SK-N-SH (cell line): Measurements from ENCODE around the gene METTL26. TPM values are rescaled to one million over a fixed set of nuclear protein-coding genes. Genes with fewer than 3 reads are reported as not detected.

Experiments used
- CTCF ChIA-PET: fragments of 300-600, 350-600 bp; formaldehyde crosslinking; extraction: SDS; loops from one replicate; lab custom pipeline; 2021; lab: Yijun Ruan, JAX
- POLR2A ChIA-PET: fragments of 350-600 bp; sonication (Branson Sonifier 250); formaldehyde crosslinking; extraction: SDS; loops from one replicate; lab custom pipeline; 2020; ENCODE audit warnings: antibody characterized with exemption, inconsistent platforms; lab: Yijun Ruan, JAX
- DNase-seq: peaks from one replicate; pipeline ENCODE4 v3.0.0; 2012
- H2AFZ ChIP-seq: fragments of 200-600 bp; sonication (generic); 2 replicates; pipeline ENCODE4 v1.8.1; 2016; ENCODE audit warnings: antibody characterized with exemption, mild to moderate bottlenecking, low read depth
- H3F3A ChIP-seq: fragments of 200-600 bp; sonication (generic); replicated peaks from 2 replicates; pipeline ENCODE3; 2016; ENCODE audit warnings: antibody characterized with exemption, mild to moderate bottlenecking; ENCODE audit not compliant: insufficient read depth
- H3K27ac ChIP-seq, 2 experiments: fragments of 200-500 bp in 1 of 2; fragments of 200-600 bp in 1 of 2; sonication (Bioruptor generic) in 1 of 2; sonication (generic), shearing (Covaris generic) in 1 of 2; 2 replicates each; pipeline versions ENCODE4 v1.5.1 to v1.6.1; 2014 to 2016; ENCODE audit warnings: low read depth in 2 of 2, inconsistent platforms in 1 of 2, low read length in 1 of 2, mild to moderate bottlenecking in 1 of 2, mixed read lengths in 1 of 2
- H3K27me3 ChIP-seq: fragments of 200-600 bp; sonication (generic), shearing (Covaris generic); 2 replicates; pipeline ENCODE4 v1.6.1; 2016; ENCODE audit warnings: mixed run types; ENCODE audit not compliant: insufficient read depth
- H3K36me3 ChIP-seq, 2 experiments: fragments of 200-500 bp in 1 of 2; fragments of 200-600 bp in 1 of 2; sonication (Bioruptor generic) in 1 of 2; sonication (generic) in 1 of 2; replicated peaks in 1 of 2; 2 replicates each; pipeline versions ENCODE3 to v1.5.1; 2014 to 2016; ENCODE audit warnings: low read length in 1 of 2, mild to moderate bottlenecking in 1 of 2; ENCODE audit not compliant: insufficient read depth in 2 of 2, control insufficient read depth in 1 of 2
- H3K4me1 ChIP-seq, 2 experiments: fragments of 200-500 bp in 1 of 2; fragments of 200-600 bp in 1 of 2; sonication (Bioruptor generic) in 1 of 2; sonication (generic), shearing (Covaris generic) in 1 of 2; 2 replicates each; pipeline versions ENCODE4 v1.5.1 to v1.6.1; 2014 to 2016; ENCODE audit warnings: low read depth in 1 of 2, low read length in 1 of 2, mixed run types in 1 of 2; ENCODE audit not compliant: insufficient read depth in 2 of 2, control insufficient read depth in 1 of 2
- H3K4me2 ChIP-seq: fragments of 200-600 bp; sonication (generic), shearing (Covaris generic); 2 replicates; pipeline ENCODE4 v1.6.1; 2017; ENCODE audit warnings: mixed run types
- H3K4me3 ChIP-seq, 2 experiments: fragments of 200-500 bp in 1 of 2; fragments of 200-600 bp in 1 of 2; sonication (Bioruptor generic) in 1 of 2; sonication (generic), shearing (Covaris generic) in 1 of 2; 2 replicates each; pipeline versions ENCODE4 v1.5.1 to v1.8.1; 2014 to 2016; ENCODE audit warnings: low read depth in 2 of 2, inconsistent platforms in 1 of 2, low read length in 1 of 2, mild to moderate bottlenecking in 1 of 2, mixed read lengths in 1 of 2, moderate library complexity in 1 of 2
- H3K79me2 ChIP-seq: fragments of 200-600 bp; sonication (generic); 2 replicates; pipeline ENCODE4 v1.8.1; 2017; ENCODE audit warnings: mild to moderate bottlenecking; ENCODE audit not compliant: insufficient read depth
- H3K9ac ChIP-seq: fragments of 200-600 bp; sonication (generic); 2 replicates; pipeline ENCODE4 v1.6.1; 2017; ENCODE audit warnings: mixed run types
- H3K9me2 ChIP-seq: fragments of 200-600 bp; sonication (generic); 2 replicates; pipeline ENCODE4 v1.6.1; 2017; ENCODE audit warnings: mixed run types
- H3K9me3 ChIP-seq: fragments of 200-600 bp; sonication (generic); 2 replicates; pipeline ENCODE4 v1.6.1; 2017; ENCODE audit warnings: mixed run types, mild to moderate bottlenecking, moderate library complexity
- H4K20me1 ChIP-seq: fragments of 200-600 bp; sonication (generic); 2 replicates; pipeline ENCODE4 v1.6.1; 2017; ENCODE audit warnings: mild to moderate bottlenecking, mixed run types; ENCODE audit not compliant: insufficient read depth
- EP300 ChIP-seq, 2 experiments: IDR thresholded peaks; 2 replicates each; pipeline versions ENCODE4 v1.4.0 to v1.6.1; 2012; ENCODE audit warnings: borderline replicate concordance in 1 of 2, low read depth in 1 of 2, low read length in 1 of 2
- FOSL2 ChIP-seq: IDR thresholded peaks from 2 replicates; pipeline ENCODE4 v1.4.0; 2012; ENCODE audit warnings: low read depth, mild to moderate bottlenecking, moderate library complexity, borderline replicate concordance
- POLR2AphosphoS5 ChIP-seq: IDR thresholded peaks from 2 replicates; pipeline ENCODE4 v1.6.1; 2012; ENCODE audit warnings: low read depth, low read length
- TEAD4 ChIP-seq: IDR thresholded peaks from 2 replicates; pipeline ENCODE4 v1.4.0; 2012; ENCODE audit warnings: mild to moderate bottlenecking, borderline replicate concordance; ENCODE audit not compliant: insufficient read depth
- WGBS: methylation state at CpG from one replicate; pipeline ENCODE4 v1.1.6; 2017; ENCODE audit warnings: low lambda C conversion rate; 5-methylcytosine and 5-hydroxymethylcytosine counted together
- polyA plus RNA-seq, 3 experiments: library from polyadenylated mRNA; depleted of rRNA; stranded (reverse); fragments of >200 nt; gene quantifications; 2 replicates each; pipeline ENCODE4 v1.2.3, GENCODE V29; 2012
- TF ChIP-seq, protein P1 (sequence below): IDR thresholded peaks from 2 replicates; pipeline ENCODE4 v1.4.0; 2012; ENCODE audit warnings: low read depth, borderline replicate concordance

Gene METTL26
- polyA plus RNA-seq, 1 of the 3 experiments (the other 2 are of a cell fraction) = 167 TPM

GRCh38 chr16:680967-681745, 45.1 kb upstream of the METTL26 start:
- ChIA-PET POLR2A (interaction anchor here (0.9 to 2.2 kb wide), 6 partner anchors 8 to 39 kb away, joined by 3 to 12 read pairs (median 4); partner anchors contain the start of genes RHOT2, WDR24 and WDR90), CTCF (interaction anchor here (0.8 to 3.8 kb wide), 8 partner anchors 8 to 92 kb away, joined by 3 to 20 read pairs (median 7); partner anchors contain the start of genes ANTKMT, METRN, RHOT2 and WDR24)
- Histone ChIP-seq H2AFZ (no peak overlapping the region), H3K27ac (peak overlapping the region; percentile 86 to 98; a peak in 3 of 4 replicates), H3K36me3 (peaks cover 13 to 30% of the 10 kb centered on the region in 2 experiments), H3K4me2 (peak overlapping the region; percentile 90), H3K4me3 (peak overlapping the region; percentile 78 to 96), H3K4me1 (peaks cover 8 to 56% of the 10 kb centered on the region in 2 experiments; a peak in 2 of 4 replicates), H4K20me1 (peaks cover 23% of the 10 kb centered on the region), H3K27me3 (no peaks in the 10 kb centered on the region), H3K9ac (peak overlapping the region; percentile 80), H3K9me2 (no peaks in the 10 kb centered on the region), H3F3A (peaks cover 10% of the 10 kb centered on the region), H3K9me3 (no peaks in the 10 kb centered on the region), H3K79me2 (peaks cover 37% of the 10 kb centered on the region)
- TF ChIP-seq EP300 (IDR thresholded peaks at IDR 0.05; ENCODE audit: borderline replicate concordance in 1 of 2, low read depth in 1 of 2, low read length in 1 of 2) = no peak
- TF ChIP-seq POLR2AphosphoS5 = peak; percentile 22
- DNase-seq = no peak
- WGBS = 42% methylated on average over 42 of the region's 44 CpGs

DNA sequence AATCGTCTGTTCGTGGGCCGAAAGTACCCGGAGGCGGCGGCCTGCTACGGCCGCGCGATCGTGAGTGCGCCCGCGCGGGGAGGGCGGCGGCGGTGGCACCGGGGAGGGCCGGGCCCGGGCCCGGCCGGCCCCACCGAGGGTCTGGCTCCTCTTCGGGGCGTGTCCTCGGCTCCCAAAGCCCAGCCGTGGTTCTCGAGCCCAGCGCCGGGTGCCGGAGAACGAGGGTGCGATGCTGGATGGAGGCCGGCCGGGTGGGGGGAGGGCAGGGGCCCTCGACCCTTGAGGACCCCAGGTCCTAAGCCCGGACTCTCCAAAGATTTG, 44.5 kb upstream of the METTL26 start:
- H3K27ac ChIP-seq = peak overlapping the region; percentile 86 to 98; a peak in 3 of 4 replicates
- 33% methylated on average over 1 of the region's 38 CpGs for WGBS
- peak overlapping the region; percentile 80 for H3K9ac ChIP-seq
- H3K9me3 ChIP-seq = no peaks in the 10 kb centered on the region
- CTCF ChIA-PET = interaction anchor here (0.8 to 3.8 kb wide), 9 partner anchors 9 to 92 kb away, joined by 3 to 20 read pairs (median 4); partner anchors contain the start of genes ANTKMT, METRN, RHOT2 and WDR24
- peak overlapping the region; percentile 90 for H3K4me2 ChIP-seq
- H3K79me2 ChIP-seq = peaks cover 37% of the 10 kb centered on the region
- H3F3A ChIP-seq = peaks cover 10% of the 10 kb centered on the region
- peaks cover 8 to 51% of the 10 kb centered on the region in 2 experiments; a peak in 2 of 4 replicates for H3K4me1 ChIP-seq
- no peak for TF ChIP-seq FOSL2
- no peak for TF ChIP-seq TEAD4
- TF ChIP-seq, protein P1, sequence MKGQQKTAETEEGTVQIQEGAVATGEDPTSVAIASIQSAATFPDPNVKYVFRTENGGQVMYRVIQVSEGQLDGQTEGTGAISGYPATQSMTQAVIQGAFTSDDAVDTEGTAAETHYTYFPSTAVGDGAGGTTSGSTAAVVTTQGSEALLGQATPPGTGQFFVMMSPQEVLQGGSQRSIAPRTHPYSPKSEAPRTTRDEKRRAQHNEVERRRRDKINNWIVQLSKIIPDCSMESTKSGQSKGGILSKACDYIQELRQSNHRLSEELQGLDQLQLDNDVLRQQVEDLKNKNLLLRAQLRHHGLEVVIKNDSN = no peak
- TF ChIP-seq, all 33 proteins: peak for 0
- Histone ChIP-seq H3K36me3 (peaks cover 13 to 30% of the 10 kb centered on the region in 2 experiments), H4K20me1 (peaks cover 23% of the 10 kb centered on the region), H3K9me2 (no peaks in the 10 kb centered on the region), H3K27me3 (no peaks in the 10 kb centered on the region), H3K4me3 (peak overlapping the region; percentile 78 to 96), H2AFZ (no peak overlapping the region)
- no peak for DNase-seq
- POLR2A ChIA-PET = interaction anchor here (0.9 to 2.2 kb wide), 5 partner anchors 9 to 40 kb away, joined by 3 to 12 read pairs (median 4); partner anchors contain the start of genes RHOT2, WDR24 and WDR90
